PC-3 (cell line): ENCODE results near the gene PDZK1IP1. TPM values are rescaled to one million over a fixed set of nuclear protein-coding genes. Genes with fewer than 3 reads are reported as not detected.

ENCODE experiments used
- ATAC-seq: fragments of 200-7000 bp; cut with Tn5 transposase; 2 replicates; pipeline ENCODE4 v1.9.1; 2020; ENCODE audit warnings: mild to moderate bottlenecking, moderate library complexity
- BruUV-seq: library from RNA; stranded (reverse); fragments of 400-500 nt; replicated peaks from 2 replicates; lab custom pipeline; 2021; lab: Mats Ljungman, UMichigan
- CTCF ChIA-PET: fragments of 300-600 bp; sonication (Branson Sonifier 250); formaldehyde crosslinking; loops from one replicate; lab custom pipeline; 2022; ENCODE audit warnings: antibody characterized with exemption; lab: Charles Lee
- POLR2A ChIA-PET: fragments of 300-600 bp; sonication (Branson Sonifier 250); formaldehyde crosslinking; loops from one replicate; lab custom pipeline; 2022; ENCODE audit warnings: antibody characterized with exemption; ENCODE audit not compliant: unreplicated experiment; lab: Charles Lee
- DNase-seq: peaks from one replicate; pipeline ENCODE4 v3.0.0-alpha.2; 2015
- H2AFZ ChIP-seq: fragments of 300-600 bp; sonication (generic); 2 replicates; pipeline ENCODE4 v1.6.0; 2016; ENCODE audit warnings: antibody characterized with exemption, low read length
- H3F3A ChIP-seq: fragments of 300-600 bp; sonication (generic); one replicate; pipeline ENCODE4 v1.6.0; 2017; ENCODE audit warnings: antibody characterized with exemption, low read length, control low read depth, mild to moderate bottlenecking; ENCODE audit not compliant: unreplicated experiment
- H3K27ac ChIP-seq: fragments of 300-600 bp; sonication (generic); 2 replicates; pipeline ENCODE4 v1.5.1; 2016; ENCODE audit warnings: mild to moderate bottlenecking, low read length
- H3K27me3 ChIP-seq: fragments of 300-600 bp; sonication (generic); 2 replicates; pipeline ENCODE4 v1.6.1; 2016; ENCODE audit warnings: low read length, mixed read lengths
- H3K36me3 ChIP-seq: fragments of 300-600 bp; sonication (generic); 2 replicates; pipeline ENCODE4 v1.6.1; 2016; ENCODE audit warnings: low read depth, mixed run types, low read length, mixed read lengths
- H3K4me1 ChIP-seq: fragments of 300-600 bp; sonication (generic); 2 replicates; pipeline ENCODE4 v1.5.1; 2016; ENCODE audit warnings: low read length; ENCODE audit not compliant: insufficient read depth
- H3K4me2 ChIP-seq: fragments of 300-600 bp; sonication (generic); 2 replicates; pipeline ENCODE4 v1.6.0; 2016; ENCODE audit warnings: low read length
- H3K4me3 ChIP-seq: fragments of 300-600 bp; sonication (generic); 2 replicates; pipeline ENCODE4 v1.5.1; 2016; ENCODE audit warnings: mild to moderate bottlenecking, low read length, mixed read lengths
- H3K79me2 ChIP-seq: fragments of 300-600 bp; sonication (generic); 2 replicates; pipeline ENCODE4 v1.6.1; 2017; ENCODE audit warnings: low read length, mixed read lengths
- H3K9ac ChIP-seq: fragments of 300-600 bp; sonication (generic); 2 replicates; pipeline ENCODE4 v1.6.0; 2016; ENCODE audit warnings: mild to moderate bottlenecking, low read length
- H3K9me2 ChIP-seq: fragments of 300-600 bp; sonication (generic); replicated peaks from 2 replicates; pipeline ENCODE4 v1.6.1; 2016; ENCODE audit warnings: mixed run types, low read length, mixed read lengths
- H3K9me3 ChIP-seq: fragments of 300-600 bp; sonication (generic); 2 replicates; pipeline ENCODE4 v1.6.1; 2016; ENCODE audit warnings: low read length, mixed read lengths
- H4K20me1 ChIP-seq: fragments of 300-600 bp; sonication (generic); 2 replicates; pipeline ENCODE4 v1.6.1; 2016; ENCODE audit warnings: low read length, mixed read lengths
- CTCF ChIP-seq: fragments of 300-600 bp; sonication (generic); conservative IDR thresholded peaks from 2 replicates; pipeline ENCODE4 v1.5.1; 2017; ENCODE audit warnings: antibody characterized with exemption, low read depth, mild to moderate bottlenecking, low read length
- EZH2 ChIP-seq: fragments of 300-600 bp; sonication (generic); IDR thresholded peaks from one replicate; pipeline ENCODE4 v1.6.1; 2017; ENCODE audit warnings: antibody characterized with exemption, mild to moderate bottlenecking, low read length; ENCODE audit not compliant: unreplicated experiment
- EZH2phosphoT487 ChIP-seq: fragments of 300-600 bp; sonication (generic); IDR thresholded peaks from 2 replicates; pipeline ENCODE4 v1.6.1; 2018; ENCODE audit warnings: mild to moderate bottlenecking, antibody characterized with exemption, low read length, borderline replicate concordance
- intact Hi-C: fragments of 100-400 bp; cut with micrococcal nuclease; formaldehyde crosslinking; loops from 2 replicates; pipeline ENCODE4 v1.9.0; 2023
- total RNA-seq: library from RNA; depleted of rRNA; stranded (reverse); fragments of >200 nt; gene quantifications from 2 replicates; pipeline ENCODE4 v1.2.3, GENCODE V29; 2014

The PDZK1IP1 gene
- total RNA-seq, 1 experiment from 2014 or later: not detected

DNA sequence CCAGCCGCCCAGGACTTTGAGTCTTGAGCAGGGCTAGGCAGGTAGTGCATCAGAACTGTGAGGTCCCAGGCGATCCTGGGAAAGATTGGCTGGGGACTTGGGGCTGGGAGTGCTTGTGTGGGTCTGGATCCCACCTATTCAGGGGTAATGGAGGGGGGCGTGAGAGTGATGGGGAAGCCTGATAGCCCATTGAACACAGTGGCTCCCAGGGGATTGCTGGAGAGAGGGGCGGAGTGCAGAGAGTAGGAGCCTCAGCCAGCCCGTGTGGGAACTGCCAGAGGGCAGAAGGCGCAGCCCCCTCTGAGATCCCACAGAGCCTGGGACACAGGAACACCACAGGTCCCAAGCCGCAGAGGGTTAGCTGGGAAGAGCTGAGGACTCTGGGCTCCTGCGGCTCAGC lies 19.3 kb upstream of the PDZK1IP1 start:
- CTCF ChIA-PET: no interaction called here
- intact Hi-C loops: no loop called here

DNA sequence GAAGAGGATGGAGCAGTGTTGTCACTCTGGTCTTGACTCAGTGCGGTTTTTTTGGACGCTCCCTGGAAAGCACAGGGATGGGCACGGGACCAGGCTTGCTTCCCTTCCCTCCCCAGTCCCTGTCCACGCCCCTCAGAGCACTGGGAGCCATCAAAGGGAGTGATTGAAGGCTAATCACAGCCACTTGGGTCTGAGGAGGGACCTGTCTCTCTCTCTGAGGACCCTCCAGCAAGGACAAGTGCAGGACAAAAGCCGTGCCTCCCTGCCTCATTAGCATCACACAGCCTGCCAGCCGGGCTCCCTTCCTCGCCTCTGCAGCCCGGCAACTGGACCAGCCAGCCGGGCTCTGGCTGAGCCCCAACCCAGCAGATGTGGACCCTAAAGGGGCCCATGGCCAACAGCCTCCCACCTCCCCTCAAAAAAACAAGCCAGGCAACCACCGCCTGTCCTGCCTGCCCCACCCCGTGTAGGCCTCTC lies 18.6 kb upstream of the PDZK1IP1 start:
- H3F3A ChIP-seq: no peaks in the 10 kb centered on the region
- no peak for TF ChIP-seq EZH2phosphoT487
- TF ChIP-seq CTCF: no peak
- no peak for TF ChIP-seq EZH2
- H3K36me3 ChIP-seq: no peaks in the 10 kb centered on the region
- H3K27ac ChIP-seq: no peak overlapping the region
- H3K9ac ChIP-seq: no peak overlapping the region
- ChIA-PET POLR2A (no interaction called here), CTCF (no interaction called here)
- no peaks in the 10 kb centered on the region for H3K79me2 ChIP-seq
- H3K4me3 ChIP-seq: no peak overlapping the region
- BruUV-seq: no TSS peak
- intact Hi-C loops: no loop called here
- H3K9me3 ChIP-seq: no peaks in the 10 kb centered on the region
- no peak overlapping the region for H2AFZ ChIP-seq
- no peak for ATAC-seq
- no peaks in the 10 kb centered on the region for H3K4me1 ChIP-seq
- no peaks in the 10 kb centered on the region for H4K20me1 ChIP-seq
- no peak overlapping the region for H3K4me2 ChIP-seq
- no peaks in the 10 kb centered on the region for H3K9me2 ChIP-seq
- DNase-seq: no peak
- H3K27me3 ChIP-seq: no peaks in the 10 kb centered on the region

More for the DNA sequence above, 19.3 kb upstream of the PDZK1IP1 start:
- DNase-seq (no peak), ATAC-seq (no peak)
- H3K4me2 ChIP-seq: no peak overlapping the region
- H3K9me2 ChIP-seq: no peaks in the 10 kb centered on the region
- H4K20me1 ChIP-seq: no peaks in the 10 kb centered on the region
- H3K4me1 ChIP-seq: no peaks in the 10 kb centered on the region
- no TSS peak for BruUV-seq
- H3K79me2 ChIP-seq: no peaks in the 10 kb centered on the region
- H3K27ac ChIP-seq: no peak overlapping the region
- no peaks in the 10 kb centered on the region for H3K27me3 ChIP-seq
- H3K9ac ChIP-seq: no peak overlapping the region
- POLR2A ChIA-PET: no interaction called here
- H2AFZ ChIP-seq: no peak overlapping the region
- H3K36me3 ChIP-seq: no peaks in the 10 kb centered on the region
- no peaks in the 10 kb centered on the region for H3K9me3 ChIP-seq
- H3F3A ChIP-seq: no peaks in the 10 kb centered on the region
- no peak for TF ChIP-seq CTCF
- H3K4me3 ChIP-seq: no peak overlapping the region

- Histone ChIP-seq H3K27me3 (no peaks in the 10 kb centered on the region), H2AFZ (no peak overlapping the region), H4K20me1 (no peaks in the 10 kb centered on the region), H3K9me3 (no peaks in the 10 kb centered on the region), H3K4me2 (no peak overlapping the region), H3K4me1 (no peaks in the 10 kb centered on the region), H3K79me2 (no peaks in the 10 kb centered on the region), H3K9me2 (no peaks in the 10 kb centered on the region), H3K27ac (no peak overlapping the region), H3K9ac (no peak overlapping the region), H3F3A (no peaks in the 10 kb centered on the region), H3K4me3 (no peak overlapping the region), H3K36me3 (no peaks in the 10 kb centered on the region)
- ChIA-PET POLR2A (no interaction called here), CTCF (no interaction called here)
- ATAC-seq (peak; percentile 15; the same call in 1 of the 2 replicates), DNase-seq (peak; percentile 11)
- BruUV-seq: no TSS peak
- intact Hi-C loops: no loop called here
- TF ChIP-seq EZH2phosphoT487: no peak
- TF ChIP-seq CTCF: no peak
Observed at GRCh38 chr1:47207803-47208373, 18.1 kb upstream of the PDZK1IP1 start.
